Endometrial microvascular endothelial cells (primary cell): Measurements from ENCODE around the gene NUP107. TPM values are rescaled to one million over a fixed set of nuclear protein-coding genes. Genes with fewer than 3 reads are reported as not detected.

Experiments used
- in situ Hi-C: cut with HindIII; loops from 2 replicates; pipeline ENCODE4 v1.10.0; 2017; ENCODE audit warnings: low sequenced_read_pairs, low pct_unique_long_range_greater_than_20kb; ENCODE audit errors: inconsistent ontology term
- total RNA-seq: library from RNA; depleted of rRNA; stranded (reverse); fragments of >200 nt; gene quantifications from one replicate; pipeline ENCODE4 v1.2.3, GENCODE V29; 2015; ENCODE audit errors: inconsistent ontology term

Gene NUP107
- total RNA-seq, 1 donor from 2014 or later: 65.0 TPM

- in situ Hi-C loops: no loop called here
These were observed 41.0 kb downstream of the NUP107 start for GRCh38 chr12:68727776-68728175.

- in situ Hi-C loops: no loop called here
These were observed 46.9 kb downstream of the NUP107 start for GRCh38 chr12:68733661-68734071.

GRCh38 chr12:68739891-68740290 lies 53.1 kb downstream of the NUP107 start:
- in situ Hi-C loops: no loop called here

GRCh38 chr12:68743356-68743755 lies 56.6 kb downstream of the NUP107 start:
- in situ Hi-C loops: no loop called here

GRCh38 chr12:68745376-68745903 lies 58.7 kb downstream of the NUP107 start:
- in situ Hi-C loops: no loop called here

GRCh38 chr12:68745904-68746571 lies 59.3 kb downstream of the NUP107 start, which contains the start of gene SLC35E3:
Gene SLC35E3, plus strand, starts transcription at chr12:68746176. Its CDS starts 202 bp downstream, at chr12:68746378.
- in situ Hi-C loops: no loop called here

- in situ Hi-C loops: no loop called here
These were observed 59.9 kb downstream of the NUP107 start for GRCh38 chr12:68746572-68747180.

- in situ Hi-C loops: no loop called here
These were observed 62.7 kb downstream of the NUP107 start for GRCh38 chr12:68749443-68749842.

GRCh38 chr12:68749861-68750260 lies 63.1 kb downstream of the NUP107 start:
- in situ Hi-C loops: no loop called here

GRCh38 chr12:68750506-68750905 lies 63.7 kb downstream of the NUP107 start:
- in situ Hi-C loops: no loop called here

GRCh38 chr12:68755536-68756243 lies 68.9 kb downstream of the NUP107 start:
- in situ Hi-C loops: no loop called here

- in situ Hi-C loops: no loop called here
These were observed 73.1 kb downstream of the NUP107 start for GRCh38 chr12:68759852-68760251.

GRCh38 chr12:68760806-68761441 lies 74.1 kb downstream of the NUP107 start:
- in situ Hi-C loops: no loop called here

GRCh38 chr12:68761442-68761812 lies 74.6 kb downstream of the NUP107 start:
- in situ Hi-C loops: no loop called here

- in situ Hi-C loops: no loop called here
These were observed 75.3 kb downstream of the NUP107 start for GRCh38 chr12:68761901-68762630.

GRCh38 chr12:68762691-68763090 lies 75.9 kb downstream of the NUP107 start:
- in situ Hi-C loops: no loop called here

GRCh38 chr12:68765696-68766095 lies 78.9 kb downstream of the NUP107 start:
- in situ Hi-C loops: no loop called here

- in situ Hi-C loops: no loop called here
These were observed 79.9 kb downstream of the NUP107 start for GRCh38 chr12:68766646-68767045.

- in situ Hi-C loops: no loop called here
These were observed 80.4 kb downstream of the NUP107 start for GRCh38 chr12:68767191-68767590.
